ENCODE results near the gene KLF17.

The KLF17 gene

GRCh38 chr1:44151332-44151731 lies 32.7 kb downstream of the KLF17 start:
- in situ Hi-C loops (cut with MboI; ENCODE audit: low sequenced_read_pairs), result no loop called here

- in situ Hi-C loops (cut with MboI; ENCODE audit: low sequenced_read_pairs), result no loop called here
These were observed 33.2 kb downstream of the KLF17 start for GRCh38 chr1:44151808-44152207.

- in situ Hi-C loops (cut with MboI; ENCODE audit: low sequenced_read_pairs), result no loop called here
These were observed 34.1 kb downstream of the KLF17 start for GRCh38 chr1:44152692-44153091.

GRCh38 chr1:44154049-44154448 lies 35.4 kb downstream of the KLF17 start:
- in situ Hi-C loops (cut with MboI; ENCODE audit: low sequenced_read_pairs), result no loop called here

- in situ Hi-C loops (cut with MboI; ENCODE audit: low sequenced_read_pairs), result no loop called here
These were observed 39.3 kb downstream of the KLF17 start for GRCh38 chr1:44157903-44158302.

GRCh38 chr1:44158871-44159270 lies 40.2 kb downstream of the KLF17 start:
- in situ Hi-C loops (cut with MboI; ENCODE audit: low sequenced_read_pairs), result no loop called here

- in situ Hi-C loops (cut with MboI; ENCODE audit: low sequenced_read_pairs), result no loop called here
These were observed 42.9 kb downstream of the KLF17 start for GRCh38 chr1:44161546-44161945.

GRCh38 chr1:44168520-44169098 lies 50.0 kb downstream of the KLF17 start:
- in situ Hi-C loops (cut with MboI; ENCODE audit: low sequenced_read_pairs), result no loop called here

- in situ Hi-C loops (cut with MboI; ENCODE audit: low sequenced_read_pairs), result no loop called here
These were observed 51.7 kb downstream of the KLF17 start for GRCh38 chr1:44170281-44170823.

- in situ Hi-C loops (cut with MboI; ENCODE audit: low sequenced_read_pairs), result no loop called here
These were observed 56.0 kb downstream of the KLF17 start for GRCh38 chr1:44174630-44175029.
